Activated CD8-positive, alpha-beta memory T cell treated with anti-CD3 and anti-CD28 coated beads, Interleukin-2, amount 10 ng/mL, durations not matched to agents 7 days and 5 days (primary cell): Measurements from ENCODE around the gene KRT32. TPM values are rescaled to one million over a fixed set of nuclear protein-coding genes. Genes with fewer than 3 reads are reported as not detected.

Experiments used
- ATAC-seq: fragments of 150-1000 bp; cut with Tn5 transposase; one replicate; pipeline ENCODE4 v1.10.0; 2021; ENCODE audit warnings: moderate library complexity
- CTCF ChIA-PET: fragments of 350-600 bp; sonication (Branson Sonifier 250); formaldehyde crosslinking; loops from one replicate; lab custom pipeline; 2021; ENCODE audit warnings: antibody characterized with exemption; lab: Charles Lee
- DNase-seq: peaks from one replicate; pipeline ENCODE4 v3.0.0-alpha.2; 2020
- H3K27ac Mint-ChIP-seq: one replicate; pipeline ENCODE4 v1.8.0; 2021; ENCODE audit warnings: mild to moderate bottlenecking, mixed read lengths
- H3K27me3 Mint-ChIP-seq: one replicate; pipeline ENCODE4 v1.8.0; 2021; ENCODE audit warnings: mixed read lengths
- H3K36me3 Mint-ChIP-seq: one replicate; pipeline ENCODE4 v1.8.0; 2021; ENCODE audit warnings: mild to moderate bottlenecking, mixed read lengths
- H3K4me1 Mint-ChIP-seq: one replicate; pipeline ENCODE4 v1.8.0; 2021; ENCODE audit warnings: mixed read lengths
- H3K4me3 Mint-ChIP-seq: one replicate; pipeline ENCODE4 v1.8.0; 2021; ENCODE audit warnings: mild to moderate bottlenecking, moderate library complexity, mixed read lengths
- H3K9me3 Mint-ChIP-seq: one replicate; pipeline ENCODE4 v1.8.0; 2022; ENCODE audit warnings: low read depth, mixed read lengths
- microRNA-seq: library from miRNA; unstranded; fragments of <30 nt; microRNA quantifications from one replicate; pipeline ENCODE4 v1.2.0, GENCODE V29; 2022
- total RNA-seq, 2 experiments: library from RNA; stranded (reverse); gene quantifications; one replicate each; pipeline ENCODE4 v1.2.3, GENCODE V29; 2021

The KRT32 gene
- total RNA-seq, 2 experiments from 2014 or later = not detected

DNA sequence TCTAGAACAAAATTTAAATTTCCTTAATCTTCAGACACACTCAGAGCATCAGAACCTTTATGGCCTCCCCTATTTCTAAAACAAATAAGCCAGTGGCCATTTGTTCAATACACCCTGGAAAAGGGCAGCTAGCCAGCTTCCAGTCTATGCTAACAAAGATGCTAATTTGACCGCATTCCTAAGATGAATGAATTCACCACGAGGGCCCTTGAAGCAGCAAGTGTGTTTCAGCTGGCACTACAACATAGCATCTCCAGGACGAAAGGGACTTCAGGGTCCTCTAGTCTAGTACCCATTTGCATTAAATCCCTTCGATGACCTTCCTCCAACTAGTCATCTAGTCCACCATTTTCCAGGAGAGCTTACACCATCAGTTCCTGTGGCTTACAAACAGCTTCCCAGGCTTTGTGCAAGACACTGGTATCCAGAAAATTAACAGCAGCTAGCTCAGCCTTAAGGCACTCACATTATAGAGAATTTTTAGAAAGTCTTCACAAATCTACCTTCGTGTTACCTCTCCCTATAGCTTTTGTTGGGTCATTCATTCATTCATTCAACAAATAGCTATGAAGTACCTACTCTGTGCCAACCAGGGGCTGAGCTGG lies 53.7 kb downstream of the KRT32 start:
- DNase-seq (no peak), ATAC-seq (no peak)
- CTCF ChIA-PET = interaction anchor here (1.2 kb wide), 1 partner anchor 249 kb away, joined by 3 read pairs; no protein-coding TSS in a partner anchor
- Mint-ChIP-seq H3K36me3 (no peaks in the 10 kb centered on the region), H3K4me1 (peaks cover 3% of the 10 kb centered on the region), H3K27ac (no peak overlapping the region), H3K9me3 (no peaks in the 10 kb centered on the region), H3K4me3 (no peak overlapping the region), H3K27me3 (peaks cover 2% of the 10 kb centered on the region)

DNA sequence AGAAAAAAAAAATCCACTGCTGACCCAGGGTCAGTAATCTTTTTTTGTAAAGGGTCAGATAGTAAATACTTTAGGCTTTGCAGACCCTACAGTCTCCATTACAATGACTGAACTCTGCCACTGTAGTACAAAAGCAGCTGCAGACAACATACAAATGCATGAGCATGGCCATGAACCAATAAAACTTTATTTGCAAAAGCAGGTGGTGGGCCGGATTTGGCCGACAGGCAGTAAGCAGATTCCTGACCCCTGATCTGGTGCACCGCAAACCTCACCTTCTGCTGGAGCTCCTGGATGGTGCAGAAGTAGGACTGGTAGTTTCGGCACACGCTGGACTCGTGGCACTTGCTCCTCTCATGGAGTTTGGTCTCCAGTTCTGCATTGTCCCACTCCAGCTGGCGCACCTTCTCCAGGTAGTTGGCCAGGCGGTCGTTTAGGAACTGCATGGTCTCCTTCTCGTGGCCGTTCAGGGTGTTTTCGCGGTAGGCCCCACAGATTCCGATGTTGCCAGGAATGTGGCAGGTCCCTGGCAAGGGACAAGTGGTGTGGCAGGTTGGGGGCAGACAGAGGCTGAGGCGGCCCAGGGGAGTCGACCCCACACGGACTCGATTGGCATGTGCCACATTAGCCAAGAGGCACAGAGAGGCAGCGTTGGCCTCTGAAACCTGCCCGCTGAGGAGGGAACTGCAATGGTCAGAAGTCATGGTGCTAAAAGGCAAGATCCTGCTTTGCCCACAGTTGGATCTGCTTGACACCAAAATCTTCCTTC lies 55.9 kb downstream of the KRT32 start:
- CTCF ChIA-PET = interaction anchor here (1.5 kb wide), 1 partner anchor 12 kb away, joined by 3 read pairs; no protein-coding TSS in a partner anchor

More for the DNA sequence above, 55.9 kb downstream of the KRT32 start:
- Mint-ChIP-seq H3K9me3 (no peaks in the 10 kb centered on the region), H3K36me3 (no peaks in the 10 kb centered on the region), H3K4me1 (peaks cover 3% of the 10 kb centered on the region), H3K27ac (no peak overlapping the region), H3K4me3 (no peak overlapping the region), H3K27me3 (peaks cover 2% of the 10 kb centered on the region)
- ATAC-seq = no peak
- DNase-seq = no peak

Small RNA genes lying within 50 kb of the gene (microRNA-seq; reads per million reads assigned to microRNA genes)
- not detected for gene MIR6510

Other genes starting within 250 kb of the KRT32 start
- gene KRTAP9-2, start 240.7 kb downstream of the KRT32 start, total RNA-seq = not detected
- not detected for gene KRTAP9-3, start 234.9 kb downstream of the KRT32 start, total RNA-seq
- not detected for gene KRTAP9-8, start 229.4 kb downstream of the KRT32 start, total RNA-seq
- not detected for gene KRTAP9-4, start 217.7 kb downstream of the KRT32 start, total RNA-seq
- not detected for gene KRTAP9-9, start 212.0 kb downstream of the KRT32 start, total RNA-seq
- gene KRTAP9-6, start 202.0 kb downstream of the KRT32 start, total RNA-seq = not detected
- not detected for gene KRTAP9-7, start 191.7 kb downstream of the KRT32 start, total RNA-seq
- gene KRTAP29-1, start 164.5 kb downstream of the KRT32 start, total RNA-seq = not detected
- gene KRTAP16-1, start 158.1 kb downstream of the KRT32 start, total RNA-seq = not detected
- gene KRTAP17-1, start 151.7 kb downstream of the KRT32 start, total RNA-seq = not detected
- gene KRT33A, start 116.6 kb downstream of the KRT32 start, total RNA-seq = not detected
- not detected for gene KRT33B, start 97.6 kb downstream of the KRT32 start, total RNA-seq
- gene KRT34, start 85.1 kb downstream of the KRT32 start, total RNA-seq = not detected
- not detected for gene KRT31, start 69.8 kb downstream of the KRT32 start, total RNA-seq
- gene KRT37, start 42.8 kb downstream of the KRT32 start, total RNA-seq = not detected
- not detected for gene KRT38, start 26.4 kb downstream of the KRT32 start, total RNA-seq
- gene KRT35, start 13.8 kb upstream of the KRT32 start, total RNA-seq = not detected
- not detected for gene KRT36, start 22.5 kb upstream of the KRT32 start, total RNA-seq
- not detected for gene KRT13, start 38.2 kb upstream of the KRT32 start, total RNA-seq
- not detected for gene KRT15, start 51.5 kb upstream of the KRT32 start, total RNA-seq
- gene KRT19, start 60.9 kb upstream of the KRT32 start, total RNA-seq = not detected
- gene KRT9, start 104.7 kb upstream of the KRT32 start, total RNA-seq = not detected
- not detected for gene KRT14, start 119.5 kb upstream of the KRT32 start, total RNA-seq
- gene KRT16, start 145.4 kb upstream of the KRT32 start, total RNA-seq = not detected
- under 1 TPM in 1 of 2 experiments, not detected in 1; 0.80 TPM for gene KRT17, start 157.2 kb upstream of the KRT32 start, total RNA-seq
- 100 to 1,000 TPM; 593 to 900 TPM for gene EIF1, start 221.5 kb upstream of the KRT32 start, total RNA-seq
- not detected for gene GAST, start 244.9 kb upstream of the KRT32 start, total RNA-seq